ENCODE data around the gene SLC4A4.
A peak's percentile ranks its signal among the peaks of the same experiment; 100 is the strongest.

SLC4A4 gene

DNA sequence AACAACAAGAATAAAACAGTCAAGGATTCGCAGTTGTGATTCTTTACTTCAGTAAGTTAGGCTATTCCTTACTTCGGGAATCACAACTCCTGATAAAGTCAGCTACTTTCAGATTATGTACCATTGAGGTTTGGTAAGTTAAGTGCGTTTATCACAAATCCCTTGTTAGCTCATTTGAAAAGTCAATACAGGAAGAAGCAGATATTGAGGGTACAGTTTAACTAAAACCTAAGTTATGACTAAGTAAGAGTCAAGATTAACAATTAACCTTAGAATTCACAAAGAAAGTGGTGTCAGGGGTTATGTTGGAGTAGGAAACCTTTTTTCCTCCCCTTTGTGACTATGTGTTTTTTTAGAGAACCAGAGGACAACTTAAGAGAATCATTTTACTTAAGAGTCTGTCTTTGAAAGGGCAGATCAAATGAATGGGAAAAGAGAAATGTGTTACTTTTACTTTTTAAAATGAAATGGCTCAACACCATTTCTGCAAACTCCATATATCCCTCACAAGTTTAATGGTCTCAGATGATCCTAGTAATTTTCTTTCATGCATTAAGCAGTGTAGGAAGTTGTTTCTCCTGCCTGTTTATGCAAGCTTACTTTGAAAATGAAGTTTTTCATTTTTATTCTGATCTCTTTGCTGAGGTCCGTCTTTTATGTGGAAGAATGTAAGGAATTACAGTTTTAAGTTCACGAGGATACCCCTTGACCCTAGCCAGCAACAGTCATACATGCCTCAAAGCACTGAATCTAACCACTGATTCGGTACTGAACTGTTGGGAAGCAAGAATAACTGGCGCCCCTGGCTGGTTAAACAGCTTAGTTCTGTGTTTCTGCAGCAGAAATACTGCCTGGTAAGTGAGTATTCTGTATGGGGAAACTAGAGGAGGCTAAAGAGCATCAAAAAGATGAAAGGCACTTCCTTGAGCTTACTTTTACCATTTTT, 211.7 kb downstream of the SLC4A4 start:
- Histone ChIP-seq H3K27ac (ENCODE audit: low read length) (no peak overlapping the region), H3K27me3 (ENCODE audit: insufficient read depth, low read length, poor library complexity) (no peaks in the 10 kb centered on the region), H3K36me3 (ENCODE audit: insufficient read depth, low read length) (no peaks in the 10 kb centered on the region), H3K79me2 (ENCODE audit: insufficient read depth, low read length) (no peaks in the 10 kb centered on the region), H4K20me1 (ENCODE audit: insufficient read depth, low read length) (no peaks in the 10 kb centered on the region), H3K4me1 (ENCODE audit: insufficient read depth, low read length) (no peaks in the 10 kb centered on the region), H3K4me2 (ENCODE audit: insufficient read depth, low read length) (no peak overlapping the region), H3K9ac (ENCODE audit: low read depth, low read length) (no peak overlapping the region), H2AFZ (ENCODE audit: low read depth, low read length) (no peak overlapping the region), H3K4me3 (ENCODE audit: low read depth in 1 of 2, low read length in 2 of 2) (no peak overlapping the region), H3K9me3 (ENCODE audit: insufficient read depth, low read length, severe bottlenecking) (no peaks in the 10 kb centered on the region)
- TF ChIP-seq EZH2 (IDR thresholded peaks at IDR 0.05; ENCODE audit: borderline replicate concordance, low read depth, low read length, severe bottlenecking) (no peak), CTCF (IDR thresholded peaks at IDR 0.05; ENCODE audit: borderline replicate concordance, extremely low read depth, low read length, poor library complexity, severe bottlenecking) (no peak)
- no peak for ATAC-seq (ENCODE audit: insufficient read depth, low read depth)
- no peak for DNase-seq

DNA sequence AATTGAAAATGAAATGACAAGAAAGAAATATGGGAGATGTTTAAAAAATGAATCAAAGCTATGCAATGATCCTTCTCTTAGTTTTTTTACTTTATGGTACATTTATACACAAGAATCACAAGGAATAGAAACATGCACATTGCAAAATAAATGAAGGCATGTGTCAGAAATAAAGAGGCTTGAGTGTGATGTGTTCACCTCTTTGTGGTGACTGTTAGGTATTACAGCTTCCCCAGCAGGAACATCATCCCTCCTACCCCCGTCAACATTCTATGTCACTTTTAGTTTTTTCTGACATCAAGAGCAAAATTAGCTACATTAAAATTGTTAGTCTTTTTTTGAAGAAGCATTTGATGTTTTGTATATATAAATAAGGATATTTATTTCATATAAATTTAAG, 214.8 kb downstream of the SLC4A4 start:
- Histone ChIP-seq H3K4me3 (ENCODE audit: low read depth in 1 of 2, low read length in 2 of 2) (no peak overlapping the region), H3K9ac (ENCODE audit: low read depth, low read length) (no peak overlapping the region), H3K4me2 (ENCODE audit: insufficient read depth, low read length) (no peak overlapping the region), H2AFZ (ENCODE audit: low read depth, low read length) (no peak overlapping the region), H3K27ac (ENCODE audit: low read length) (no peak overlapping the region), H3K36me3 (ENCODE audit: insufficient read depth, low read length) (no peaks in the 10 kb centered on the region), H4K20me1 (ENCODE audit: insufficient read depth, low read length) (no peaks in the 10 kb centered on the region), H3K79me2 (ENCODE audit: insufficient read depth, low read length) (no peaks in the 10 kb centered on the region), H3K9me3 (ENCODE audit: insufficient read depth, low read length, severe bottlenecking) (no peaks in the 10 kb centered on the region), H3K4me1 (ENCODE audit: insufficient read depth, low read length) (no peaks in the 10 kb centered on the region), H3K27me3 (ENCODE audit: insufficient read depth, low read length, poor library complexity) (no peaks in the 10 kb centered on the region)
- TF ChIP-seq CTCF (IDR thresholded peaks at IDR 0.05; ENCODE audit: borderline replicate concordance, extremely low read depth, low read length, poor library complexity, severe bottlenecking) (peak; percentile 55), EZH2 (IDR thresholded peaks at IDR 0.05; ENCODE audit: borderline replicate concordance, low read depth, low read length, severe bottlenecking) (no peak)
- ATAC-seq (ENCODE audit: insufficient read depth, low read depth) (peak; percentile 68; the same call in 2 of the 3 replicates), DNase-seq (no peak)

DNA sequence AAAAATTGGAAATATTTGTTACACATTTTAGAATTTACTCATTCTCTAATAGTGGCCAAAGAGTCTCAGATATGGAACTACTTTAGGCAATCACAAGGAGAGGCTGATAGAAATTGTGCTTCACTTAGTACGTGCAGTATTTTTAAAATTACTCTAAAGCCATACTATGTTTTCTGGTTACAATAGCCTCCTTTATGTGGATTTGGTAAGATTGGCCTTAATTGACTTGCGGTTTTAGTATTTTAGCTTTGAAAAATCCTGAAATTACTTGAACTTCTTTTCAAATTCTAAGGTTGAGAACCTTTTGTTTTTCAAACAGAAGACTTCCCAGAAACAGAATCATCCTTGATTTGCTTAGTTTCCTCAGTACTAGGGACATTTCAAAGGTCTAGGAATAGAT, 215.2 kb downstream of the SLC4A4 start:
- Histone ChIP-seq H3K27ac (ENCODE audit: low read length) (no peak overlapping the region), H3K9me3 (ENCODE audit: insufficient read depth, low read length, severe bottlenecking) (no peaks in the 10 kb centered on the region), H2AFZ (ENCODE audit: low read depth, low read length) (no peak overlapping the region), H3K36me3 (ENCODE audit: insufficient read depth, low read length) (no peaks in the 10 kb centered on the region), H3K4me3 (ENCODE audit: low read depth in 1 of 2, low read length in 2 of 2) (no peak overlapping the region), H3K4me1 (ENCODE audit: insufficient read depth, low read length) (no peaks in the 10 kb centered on the region), H3K27me3 (ENCODE audit: insufficient read depth, low read length, poor library complexity) (no peaks in the 10 kb centered on the region), H3K4me2 (ENCODE audit: insufficient read depth, low read length) (no peak overlapping the region), H4K20me1 (ENCODE audit: insufficient read depth, low read length) (no peaks in the 10 kb centered on the region), H3K9ac (ENCODE audit: low read depth, low read length) (no peak overlapping the region), H3K79me2 (ENCODE audit: insufficient read depth, low read length) (no peaks in the 10 kb centered on the region)
- no peak for ATAC-seq (ENCODE audit: insufficient read depth, low read depth)
- TF ChIP-seq EZH2 (IDR thresholded peaks at IDR 0.05; ENCODE audit: borderline replicate concordance, low read depth, low read length, severe bottlenecking) = no peak
- TF ChIP-seq CTCF (IDR thresholded peaks at IDR 0.05; ENCODE audit: borderline replicate concordance, extremely low read depth, low read length, poor library complexity, severe bottlenecking) = no peak
- no peak for DNase-seq
